Psoas muscle (tissue), 8 donors: ENCODE data around the gene KCNK13. TPM values are rescaled to one million over a fixed set of nuclear protein-coding genes. Genes with fewer than 3 reads are reported as not detected.
"Not testable (repeated sequence)": the region's sequence is repeated elsewhere in the genome, so short reads cannot be mapped to it uniquely, and the experiment has no call there.

Source experiments
- ATAC-seq, 4 donors: fragments of 200-7000 bp; cut with Tn5 transposase; one replicate each; pipeline ENCODE4 v1.9.1; 2020; ENCODE audit warnings: moderate library complexity in 3 of 4, mild to moderate bottlenecking in 2 of 4
- DNase-seq, 2 donors: peaks; one replicate each; pipeline ENCODE4 v3.0.0-alpha.2; 2020
- H3K27ac ChIP-seq: fragments of 200-600 bp; one replicate; pipeline ENCODE4 v1.8.0; 2022
- H3K27me3 ChIP-seq, 3 donors: fragments of 200-600 bp in 1 of 3; one replicate each; pipeline versions ENCODE4 v1.6.1 to v1.8.0; 2013 to 2022; ENCODE audit warnings: low read length in 2 of 3, mild to moderate bottlenecking in 2 of 3, moderate library complexity in 1 of 3; ENCODE audit not compliant: insufficient read depth in 3 of 3
- H3K36me3 ChIP-seq, 2 donors: fragments of 200-600 bp in 1 of 2; one replicate each; pipeline versions ENCODE4 v1.6.1 to v1.8.0; 2013 to 2022; ENCODE audit warnings: low read depth in 1 of 2, mild to moderate bottlenecking in 1 of 2, moderate library complexity in 1 of 2; ENCODE audit not compliant: insufficient read depth in 1 of 2
- H3K4me1 ChIP-seq: fragments of 200-600 bp; one replicate; pipeline ENCODE4 v1.8.0; 2022
- H3K4me3 ChIP-seq: fragments of 200-600 bp; one replicate; pipeline ENCODE4 v1.8.0; 2022; ENCODE audit warnings: mild to moderate bottlenecking
- H3K9me3 ChIP-seq: fragments of 200-600 bp; one replicate; pipeline ENCODE4 v1.8.0; 2022
- WGBS, 3 donors: extraction: QIAGEN DNeasy Blood & Tissue Kit; methylation state at CpG; one replicate each; pipeline versions ENCODE4 v1.1.6 to v1.1.7; 2013; 5-methylcytosine and 5-hydroxymethylcytosine counted together
- intact Hi-C, 2 donors: fragments of 100-400 bp; cut with DNase I; formaldehyde crosslinking; loops; one replicate each; pipeline versions ENCODE4 v1.11.0 to v1.14.2; 2022
- polyA plus RNA-seq, 3 donors: library from polyadenylated mRNA; stranded (reverse); fragments of 200-250 nt; gene quantifications; one replicate each; pipeline ENCODE4 v1.2.3, GENCODE V29; 2013
- total RNA-seq, 4 donors: library from RNA; stranded (reverse); fragmentation: NEBNext Ultra II Directional in 2 of 4; extraction: Animal tissue kit (Norgen Biotek cat#: 25700) in 2 of 4; gene quantifications; one replicate each; pipeline versions ENCODE4 v1.2.1 to v1.2.4, GENCODE V29; 2021 to 2023
- TF ChIP-seq, protein P1 (sequence below): fragments of 200-600 bp; IDR thresholded peaks from one replicate; pipeline ENCODE4 v1.8.0; 2022; ENCODE audit warnings: antibody characterized with exemption
- donor health status: healthy with polysubstance abuse.
- donor health status: DM: no; HTN: no; CAD: no; lungs with moderate emphysema.
- donor health status: Bipolar disorder and iron deficiency.
- donor health status: healthy.
- donor health status: DM: yes; HTN: yes; CAD: no.
- donor health status: DM: no; HTN: no; CAD: no.
- donor health status: DM: no; HTN: no; CAD: no.
- donor health status: DM: yes; HTN: yes; CAD: no.

KCNK13 gene
- total and polyA plus RNA-seq, 7 donors, result 0.01 to 0.30 (median 0.03) TPM; not detected in 3

DNA sequence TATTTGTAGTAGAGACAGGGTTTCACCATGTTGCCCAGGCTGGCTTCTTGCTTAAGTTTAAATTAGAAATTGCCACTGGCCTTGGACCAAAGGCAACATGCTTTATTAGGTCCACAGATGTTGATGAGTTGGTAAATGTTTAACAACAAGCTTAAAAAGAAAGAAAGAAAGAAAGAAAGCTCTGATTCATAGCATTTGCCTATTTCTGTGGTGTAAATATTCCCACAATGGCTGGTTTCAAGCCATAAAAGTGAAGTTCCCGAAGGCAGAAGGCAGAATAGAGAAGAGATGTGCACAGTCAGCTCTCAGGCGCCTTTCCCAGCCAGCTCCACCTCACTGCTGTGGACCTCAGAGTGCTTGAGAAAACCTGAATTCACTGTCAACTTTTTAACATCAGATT lies 26.4 kb downstream of the KCNK13 start:
- no peak for ATAC-seq
- intact Hi-C loops, result no loop called here
- Histone ChIP-seq H3K9me3 (peaks cover 3% of the 10 kb centered on the region), H3K4me3 (no peak overlapping the region), H3K27me3 (no peaks in the 10 kb centered on the region), H3K36me3 (no peaks in the 10 kb centered on the region), H3K27ac (no peak overlapping the region), H3K4me1 (no peaks in the 10 kb centered on the region)
- DNase-seq, result no peak
- 73 to 79% (median 74%) methylated on average over 2 of the region's 2 CpGs for WGBS, 3 donors
- TF ChIP-seq, protein P1, sequence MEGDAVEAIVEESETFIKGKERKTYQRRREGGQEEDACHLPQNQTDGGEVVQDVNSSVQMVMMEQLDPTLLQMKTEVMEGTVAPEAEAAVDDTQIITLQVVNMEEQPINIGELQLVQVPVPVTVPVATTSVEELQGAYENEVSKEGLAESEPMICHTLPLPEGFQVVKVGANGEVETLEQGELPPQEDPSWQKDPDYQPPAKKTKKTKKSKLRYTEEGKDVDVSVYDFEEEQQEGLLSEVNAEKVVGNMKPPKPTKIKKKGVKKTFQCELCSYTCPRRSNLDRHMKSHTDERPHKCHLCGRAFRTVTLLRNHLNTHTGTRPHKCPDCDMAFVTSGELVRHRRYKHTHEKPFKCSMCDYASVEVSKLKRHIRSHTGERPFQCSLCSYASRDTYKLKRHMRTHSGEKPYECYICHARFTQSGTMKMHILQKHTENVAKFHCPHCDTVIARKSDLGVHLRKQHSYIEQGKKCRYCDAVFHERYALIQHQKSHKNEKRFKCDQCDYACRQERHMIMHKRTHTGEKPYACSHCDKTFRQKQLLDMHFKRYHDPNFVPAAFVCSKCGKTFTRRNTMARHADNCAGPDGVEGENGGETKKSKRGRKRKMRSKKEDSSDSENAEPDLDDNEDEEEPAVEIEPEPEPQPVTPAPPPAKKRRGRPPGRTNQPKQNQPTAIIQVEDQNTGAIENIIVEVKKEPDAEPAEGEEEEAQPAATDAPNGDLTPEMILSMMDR, result no peak

DNA sequence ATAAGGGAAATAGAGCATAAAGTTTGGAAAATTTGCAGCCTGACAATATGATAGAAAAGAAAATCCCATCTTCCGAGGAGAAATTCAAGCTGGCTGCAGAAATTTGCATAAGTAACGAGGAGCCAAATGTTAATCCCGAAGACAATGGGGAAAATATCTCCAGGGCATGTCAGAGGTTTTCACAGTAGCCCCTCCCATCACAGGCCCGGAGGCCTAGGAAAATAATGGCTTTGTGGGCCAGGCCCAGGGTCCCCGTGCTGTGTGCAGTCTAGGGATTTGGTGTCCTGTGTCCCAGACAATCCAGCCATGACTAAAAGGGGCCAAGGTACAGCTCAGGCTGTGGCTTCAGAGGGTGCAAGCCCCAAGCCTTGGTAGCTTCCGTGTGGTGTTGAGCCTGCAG lies 27.7 kb downstream of the KCNK13 start:
- H3K4me1 ChIP-seq, H3K4me3 ChIP-seq, H3K36me3 ChIP-seq, ATAC-seq, intact Hi-C loops, DNase-seq, H3K9me3 ChIP-seq, H3K27ac ChIP-seq, H3K27me3 ChIP-seq: not testable (repeated sequence)
- WGBS, 3 donors, result 56 to 61% (median 57%) methylated on average over 6 of the region's 6 CpGs

DNA sequence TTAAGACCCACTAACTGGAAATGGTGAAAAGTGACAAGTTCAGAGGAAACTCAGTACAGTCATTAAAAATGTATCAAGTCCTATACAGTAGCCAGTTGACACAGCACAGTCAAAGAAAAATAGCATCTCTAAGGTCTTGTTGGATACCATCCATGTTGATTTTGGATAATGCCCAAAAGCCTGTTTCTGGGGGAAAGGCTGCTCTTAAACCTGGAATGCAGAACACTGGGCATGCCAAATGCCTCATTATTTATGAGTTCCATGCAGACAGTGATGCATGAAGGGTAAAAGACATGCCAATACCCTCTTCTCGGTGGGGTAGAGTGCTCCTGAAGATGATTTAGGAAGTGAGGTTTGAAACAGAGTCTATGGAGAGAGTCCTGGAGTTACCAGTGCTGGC lies 29.6 kb downstream of the KCNK13 start:
- H3K27ac ChIP-seq, result no peak overlapping the region
- no peaks in the 10 kb centered on the region for H3K4me1 ChIP-seq
- ATAC-seq (no peak), DNase-seq (no peak)
- no peaks in the 10 kb centered on the region for H3K36me3 ChIP-seq
- no peaks in the 10 kb centered on the region for H3K9me3 ChIP-seq
- WGBS, 3 donors, result 7 to 9% (median 9%) methylated on average over 1 of the region's 1 CpG
- H3K4me3 ChIP-seq, result no peak overlapping the region
- TF ChIP-seq, protein P1, result no peak
- H3K27me3 ChIP-seq, result no peaks in the 10 kb centered on the region
- intact Hi-C loops, result no loop called here

DNA sequence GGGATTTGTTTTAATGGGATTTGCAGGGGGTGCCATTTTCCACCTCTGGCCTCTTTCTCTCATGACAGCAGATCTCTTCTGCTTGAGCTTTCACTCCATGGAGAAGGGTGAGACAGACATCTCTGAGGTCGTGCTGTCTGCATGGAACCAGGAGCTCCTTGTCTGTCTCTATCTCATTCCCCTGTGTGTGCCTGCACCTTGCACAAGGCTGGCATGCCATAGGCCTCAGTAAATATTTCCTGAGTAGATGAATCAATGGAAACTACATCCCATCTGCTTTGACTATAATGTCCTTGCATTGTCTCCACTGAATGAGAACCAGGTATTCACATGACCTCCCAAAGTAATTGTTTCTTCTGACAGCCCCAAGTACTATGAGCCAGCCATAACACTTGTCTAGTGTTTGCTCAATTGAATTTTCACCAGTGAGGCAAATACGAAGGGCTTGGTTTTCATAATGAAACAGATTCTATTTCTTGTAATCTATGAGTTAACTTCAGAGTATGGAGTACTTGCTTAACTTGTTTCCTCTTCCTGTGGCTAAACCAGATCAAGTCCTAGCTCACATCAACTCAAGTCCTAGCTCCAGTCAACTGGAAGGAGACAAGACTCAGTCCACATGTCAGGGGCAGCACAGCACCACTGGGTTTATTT lies 32.3 kb downstream of the KCNK13 start:
- H3K27ac ChIP-seq, result no peak overlapping the region
- intact Hi-C loops, result no loop called here
- H3K4me1 ChIP-seq, result no peaks in the 10 kb centered on the region
- 68 to 75% (median 75%) methylated on average over 2 of the region's 2 CpGs for WGBS, 3 donors
- no peaks in the 10 kb centered on the region for H3K9me3 ChIP-seq
- H3K27me3 ChIP-seq, result no peaks in the 10 kb centered on the region
- no peak overlapping the region for H3K4me3 ChIP-seq
- H3K36me3 ChIP-seq, result no peaks in the 10 kb centered on the region
- TF ChIP-seq, protein P1, result no peak
- ATAC-seq (no peak), DNase-seq (no peak)

DNA sequence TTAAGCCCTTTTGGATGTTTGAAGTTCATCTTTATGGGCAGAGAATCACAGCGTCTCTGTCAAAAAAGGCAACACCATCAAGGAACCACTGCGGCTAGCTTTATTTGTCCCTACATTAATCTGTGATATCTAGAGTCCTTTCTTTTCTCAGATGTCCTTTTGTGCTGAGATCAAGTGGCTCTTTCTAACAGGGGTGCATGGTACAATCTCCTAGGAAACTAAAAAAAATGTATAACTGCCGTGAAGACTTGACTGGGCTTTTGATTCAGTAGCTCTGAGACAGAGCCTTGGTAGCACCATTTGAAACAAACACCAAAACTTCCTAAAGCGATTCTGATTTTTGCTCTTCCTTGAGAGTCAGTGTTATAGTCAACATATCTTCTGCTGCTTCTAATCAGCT lies 33.3 kb downstream of the KCNK13 start:
- DNase-seq (no peak), ATAC-seq (no peak)
- no peak overlapping the region for H3K4me3 ChIP-seq
- no peaks in the 10 kb centered on the region for H3K36me3 ChIP-seq
- no peaks in the 10 kb centered on the region for H3K9me3 ChIP-seq
- no peaks in the 10 kb centered on the region for H3K4me1 ChIP-seq
- TF ChIP-seq, protein P1, result no peak
- 79 to 87% (median 83%) methylated on average over 4 of the region's 4 CpGs for WGBS, 3 donors
- intact Hi-C loops, result no loop called here
- no peak overlapping the region for H3K27ac ChIP-seq
- no peaks in the 10 kb centered on the region for H3K27me3 ChIP-seq
